HepG2 (cell line): Measurements from ENCODE around the gene EBF4. TPM values are rescaled to one million over a fixed set of nuclear protein-coding genes. Genes with fewer than 3 reads are reported as not detected.

ENCODE experiments used
- ATAC-seq: fragments of 200-7000 bp; cut with Tn5 transposase; 3 replicates; pipeline ENCODE4 v1.9.1; 2020; ENCODE audit warnings: mild to moderate bottlenecking, moderate library complexity
- BruUV-seq: library from RNA; stranded (reverse); fragments of 400-500 nt; replicated peaks from 2 replicates; lab custom pipeline; 2021; lab: Mats Ljungman, UMichigan
- CTCF ChIA-PET: fragments of 300-600 bp; formaldehyde crosslinking; extraction: SDS; loops from one replicate; lab custom pipeline; 2021; ENCODE audit warnings: low total read pairs, inconsistent platforms, low intra/inter-chr PET ratio; lab: Yijun Ruan, JAX
- POLR2A ChIA-PET: fragments of 350-600 bp; sonication (Branson Sonifier 250); formaldehyde crosslinking; loops from one replicate; lab custom pipeline; 2020; ENCODE audit warnings: antibody characterized with exemption, inconsistent platforms; lab: Yijun Ruan, JAX
- DNase-seq: peaks from one replicate; pipeline ENCODE4 v3.0.0-alpha.2; 2015; ENCODE audit warnings: low spot score
- FAIRE-seq: peaks from 3 replicates; lab custom pipeline; 2011; peaks lifted over from hg19 to GRCh38; lab: Jason Lieb, UNC
- H2AFZ ChIP-seq: one replicate; pipeline ENCODE4 v1.6.1; 2011; ENCODE audit warnings: low read length, inconsistent platforms
- H3K27ac ChIP-seq: fragments of 300-600 bp; 3 replicates; pipeline ENCODE4 v1.8.0; 2011; ENCODE audit warnings: mixed run types, mild to moderate bottlenecking, mixed read lengths, low read length, inconsistent platforms; ENCODE audit not compliant: insufficient read depth; ENCODE audit errors: extremely low read length
- H3K27me3 ChIP-seq, 2 experiments: fragments of 200-600 bp in 1 of 2; 2 replicates in 1 of 2; 3 replicates in 1 of 2; pipeline versions ENCODE4 v1.6.0 to v1.8.0; 2011; ENCODE audit warnings: low read length in 2 of 2, mild to moderate bottlenecking in 2 of 2, moderate library complexity in 2 of 2, inconsistent platforms in 1 of 2; ENCODE audit not compliant: insufficient read depth in 2 of 2, control insufficient read depth in 1 of 2
- H3K36me3 ChIP-seq, 2 experiments: fragments of 200-600 bp in 1 of 2; replicated peaks in 1 of 2; 2 replicates in 1 of 2; 3 replicates in 1 of 2; pipeline versions ENCODE4 v1.5.1 to v1.8.0; 2011; ENCODE audit warnings: low read length in 2 of 2, inconsistent platforms in 1 of 2; ENCODE audit not compliant: insufficient read depth in 2 of 2, control insufficient read depth in 1 of 2
- H3K4me1 ChIP-seq: 2 replicates; pipeline ENCODE4 v1.5.1; 2012; ENCODE audit warnings: low read length, inconsistent platforms; ENCODE audit not compliant: insufficient read depth
- H3K4me2 ChIP-seq: 2 replicates; pipeline ENCODE4 v1.6.0; 2011; ENCODE audit warnings: low read depth, low read length, inconsistent platforms
- H3K4me3 ChIP-seq, 3 experiments: fragments of 200-600 bp in 1 of 3; sonication (generic), shearing (Covaris generic) in 1 of 3; replicated peaks in 1 of 3; 2 replicates each; pipeline ENCODE4 v1.5.1; 2011 to 2016; ENCODE audit warnings: low read length in 3 of 3, inconsistent platforms in 2 of 3, low read depth in 2 of 3, mild to moderate bottlenecking in 2 of 3, control low read depth in 1 of 3, mixed read lengths in 1 of 3; ENCODE audit not compliant: insufficient read depth in 1 of 3
- H3K79me2 ChIP-seq: one replicate; pipeline ENCODE4 v1.6.1; 2011; ENCODE audit warnings: low read length, inconsistent platforms; ENCODE audit not compliant: insufficient read depth
- H3K9ac ChIP-seq: 2 replicates; pipeline ENCODE4 v1.6.0; 2011; ENCODE audit warnings: mild to moderate bottlenecking, low read depth, low read length, inconsistent platforms; ENCODE audit not compliant: insufficient read depth
- H3K9me3 ChIP-seq: 2 replicates; pipeline ENCODE4 v1.5.1; 2012; ENCODE audit warnings: mild to moderate bottlenecking, low read length
- H4K20me1 ChIP-seq: 2 replicates; pipeline ENCODE4 v1.6.0; 2011; ENCODE audit warnings: inconsistent platforms, mild to moderate bottlenecking, low read length, moderate library complexity; ENCODE audit not compliant: insufficient read depth
- BORCS8-MEF2B ChIP-seq: sonication (generic); formaldehyde crosslinking; IDR thresholded peaks from 2 replicates; pipeline ENCODE4 v1.8.0; 2022; ENCODE audit warnings: mild to moderate bottlenecking, missing genetic modification reagents
- CBX5 ChIP-seq: sonication (generic); formaldehyde crosslinking; IDR thresholded peaks from 2 replicates; pipeline ENCODE4 v1.4.0; 2020; ENCODE audit warnings: missing genetic modification reagents, borderline replicate concordance
- POLR2G ChIP-seq: fragments of 200-400 bp; formaldehyde crosslinking; IDR thresholded peaks from 2 replicates; pipeline ENCODE4 v1.6.1; 2018; ENCODE audit warnings: mild to moderate bottlenecking, low read depth, low read length, moderate library complexity
- PTBP1 ChIP-seq: fragments of 200-400 bp; formaldehyde crosslinking; IDR thresholded peaks from 2 replicates; pipeline ENCODE4 v1.6.1; 2018; ENCODE audit warnings: low read length, low read depth; ENCODE audit not compliant: poor library complexity, severe bottlenecking
- SCMH1 ChIP-seq: sonication (generic); formaldehyde crosslinking; IDR thresholded peaks from 2 replicates; pipeline ENCODE4 v1.9.0; 2021; ENCODE audit warnings: missing genetic modification reagents, mild to moderate bottlenecking, borderline replicate concordance
- ZBTB21 ChIP-seq: sonication (generic); formaldehyde crosslinking; IDR thresholded peaks from 2 replicates; pipeline ENCODE4 v1.4.0; 2020; ENCODE audit warnings: missing genetic modification reagents
- ZFP36L1 ChIP-seq: sonication (generic); formaldehyde crosslinking; IDR thresholded peaks from 2 replicates; pipeline ENCODE4 v1.8.0; 2022; ENCODE audit warnings: mild to moderate bottlenecking, missing genetic modification reagents, moderate library complexity
- ZNF484 ChIP-seq: sonication (generic); formaldehyde crosslinking; IDR thresholded peaks from 2 replicates; pipeline ENCODE4 v1.5.1; 2020; ENCODE audit warnings: mild to moderate bottlenecking, low read depth, missing genetic modification reagents, borderline replicate concordance
- ZNF547 ChIP-seq: sonication (generic); formaldehyde crosslinking; IDR thresholded peaks from 2 replicates; pipeline ENCODE4 v1.5.1; 2020; ENCODE audit warnings: mild to moderate bottlenecking, missing genetic modification reagents
- ZNF780A ChIP-seq: sonication (generic); formaldehyde crosslinking; IDR thresholded peaks from 2 replicates; pipeline ENCODE4 v1.8.0; 2022; ENCODE audit warnings: mild to moderate bottlenecking, missing genetic modification reagents, moderate library complexity
- WGBS: methylation state at CpG from one replicate; pipeline ENCODE4 v1.1.6; 2017; ENCODE audit warnings: low lambda C conversion rate; 5-methylcytosine and 5-hydroxymethylcytosine counted together
- in situ Hi-C: cut with HindIII; loops from 2 replicates; pipeline ENCODE4 v1.10.0; 2017; ENCODE audit warnings: low pct_unique_long_range_greater_than_20kb; ENCODE audit not compliant: extremely low pct_ligation_motif_present
- intact Hi-C: fragments of 100-400 bp; cut with micrococcal nuclease; formaldehyde crosslinking; loops from one replicate; pipeline ENCODE4 v1.10.0; 2022; ENCODE audit not compliant: unreplicated experiment
- polyA plus RNA-seq, 8 experiments: library from polyadenylated mRNA; depleted of rRNA in 3 of 8; stranded (reverse) in 7 of 8; unstranded in 1 of 8; fragments of >200 nt; fragmentation: Illumina TruSeq in 4 of 8; extraction: Trizol in 4 of 8; gene quantifications; 2 replicates each; pipeline versions ENCODE4 v1.2.1 to v1.2.3, GENCODE V29; 2011 to 2016; ENCODE audit warnings: low read depth in 4 of 8, missing spikeins in 1 of 8, mixed read lengths in 1 of 8; ENCODE audit not compliant: insufficient read depth in 1 of 8
- total RNA-seq, 5 experiments: library from RNA; depleted of rRNA; stranded (reverse); fragments of >200 nt; fragmentation: Illumina TruSeq; extraction: Trizol; gene quantifications; 2 replicates each; pipeline ENCODE4 v1.2.3, GENCODE V29; 2016; ENCODE audit warnings: low read depth in 1 of 5
- TF ChIP-seq, protein P1 (sequence below): sonication (generic); formaldehyde crosslinking; IDR thresholded peaks from one replicate; pipeline ENCODE4 v1.5.1; 2020; ENCODE audit warnings: mild to moderate bottlenecking, missing genetic modification reagents; ENCODE audit errors: not compliant biosample characterization
- TF ChIP-seq, protein P2 (sequence below): sonication (generic); formaldehyde crosslinking; IDR thresholded peaks from 2 replicates; pipeline ENCODE4 v1.8.0; 2022; ENCODE audit warnings: mild to moderate bottlenecking, missing genetic modification reagents
- TF ChIP-seq, protein P3 (sequence below): sonication (generic); formaldehyde crosslinking; IDR thresholded peaks from 2 replicates; pipeline ENCODE4 v1.4.0; 2020; ENCODE audit warnings: mild to moderate bottlenecking, missing genetic modification reagents

EBF4 gene
- total and polyA plus RNA-seq, 2 of the 13 experiments (the other 11 are each of a cell fraction or from before 2014, with no cell fraction given), result 0.84 to 2.2 TPM

DNA sequence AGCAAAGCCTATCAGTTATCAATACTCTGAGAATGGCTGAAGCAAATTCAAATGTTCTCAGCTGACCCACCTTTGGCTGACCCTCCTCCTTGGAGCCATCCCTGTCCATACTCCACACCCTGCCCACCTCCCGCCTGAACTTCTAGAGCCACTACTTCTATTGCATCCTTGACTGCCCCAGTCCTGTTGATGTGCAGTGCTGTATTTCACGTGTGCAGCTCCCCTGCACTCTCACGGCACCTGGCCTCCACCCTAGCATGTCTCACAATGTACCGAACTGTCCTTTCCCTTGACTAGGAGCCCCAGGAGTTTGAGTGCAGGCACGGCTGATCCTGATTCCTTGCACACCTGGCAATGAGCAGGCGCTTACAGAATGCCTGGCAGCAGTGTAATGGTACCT is 100.9 kb downstream of the EBF4 start:
- CTCF ChIA-PET, result no interaction called here
- H2AFZ ChIP-seq, result no peak overlapping the region
- H3K27ac ChIP-seq, result no peak overlapping the region
- no peak overlapping the region for H3K4me3 ChIP-seq
- POLR2A ChIA-PET, result no interaction called here
- no peaks in the 10 kb centered on the region for H4K20me1 ChIP-seq
- ATAC-seq (no peak), DNase-seq (no peak), FAIRE-seq (no peak)
- H3K9ac ChIP-seq, result no peak overlapping the region
- in situ Hi-C loops, result no loop called here
- no peaks in the 10 kb centered on the region for H3K9me3 ChIP-seq
- intact Hi-C loops, result no loop called here
- H3K27me3 ChIP-seq, result peaks cover 15 to 60% of the 10 kb centered on the region in 2 experiments
- H3K4me2 ChIP-seq, result no peak overlapping the region
- no TSS peak for BruUV-seq
- no peaks in the 10 kb centered on the region for H3K4me1 ChIP-seq
- 30% methylated on average over 6 of the region's 6 CpGs for WGBS
- H3K79me2 ChIP-seq, result no peaks in the 10 kb centered on the region
- no peak for TF ChIP-seq ZNF484
- TF ChIP-seq POLR2G, result no peak
- TF ChIP-seq BORCS8-MEF2B (CRISPR knock-in tag), result no peak
- TF ChIP-seq PTBP1, result no peak
- TF ChIP-seq ZFP36L1 (CRISPR knock-in tag), result no peak
- TF ChIP-seq, protein P1, sequence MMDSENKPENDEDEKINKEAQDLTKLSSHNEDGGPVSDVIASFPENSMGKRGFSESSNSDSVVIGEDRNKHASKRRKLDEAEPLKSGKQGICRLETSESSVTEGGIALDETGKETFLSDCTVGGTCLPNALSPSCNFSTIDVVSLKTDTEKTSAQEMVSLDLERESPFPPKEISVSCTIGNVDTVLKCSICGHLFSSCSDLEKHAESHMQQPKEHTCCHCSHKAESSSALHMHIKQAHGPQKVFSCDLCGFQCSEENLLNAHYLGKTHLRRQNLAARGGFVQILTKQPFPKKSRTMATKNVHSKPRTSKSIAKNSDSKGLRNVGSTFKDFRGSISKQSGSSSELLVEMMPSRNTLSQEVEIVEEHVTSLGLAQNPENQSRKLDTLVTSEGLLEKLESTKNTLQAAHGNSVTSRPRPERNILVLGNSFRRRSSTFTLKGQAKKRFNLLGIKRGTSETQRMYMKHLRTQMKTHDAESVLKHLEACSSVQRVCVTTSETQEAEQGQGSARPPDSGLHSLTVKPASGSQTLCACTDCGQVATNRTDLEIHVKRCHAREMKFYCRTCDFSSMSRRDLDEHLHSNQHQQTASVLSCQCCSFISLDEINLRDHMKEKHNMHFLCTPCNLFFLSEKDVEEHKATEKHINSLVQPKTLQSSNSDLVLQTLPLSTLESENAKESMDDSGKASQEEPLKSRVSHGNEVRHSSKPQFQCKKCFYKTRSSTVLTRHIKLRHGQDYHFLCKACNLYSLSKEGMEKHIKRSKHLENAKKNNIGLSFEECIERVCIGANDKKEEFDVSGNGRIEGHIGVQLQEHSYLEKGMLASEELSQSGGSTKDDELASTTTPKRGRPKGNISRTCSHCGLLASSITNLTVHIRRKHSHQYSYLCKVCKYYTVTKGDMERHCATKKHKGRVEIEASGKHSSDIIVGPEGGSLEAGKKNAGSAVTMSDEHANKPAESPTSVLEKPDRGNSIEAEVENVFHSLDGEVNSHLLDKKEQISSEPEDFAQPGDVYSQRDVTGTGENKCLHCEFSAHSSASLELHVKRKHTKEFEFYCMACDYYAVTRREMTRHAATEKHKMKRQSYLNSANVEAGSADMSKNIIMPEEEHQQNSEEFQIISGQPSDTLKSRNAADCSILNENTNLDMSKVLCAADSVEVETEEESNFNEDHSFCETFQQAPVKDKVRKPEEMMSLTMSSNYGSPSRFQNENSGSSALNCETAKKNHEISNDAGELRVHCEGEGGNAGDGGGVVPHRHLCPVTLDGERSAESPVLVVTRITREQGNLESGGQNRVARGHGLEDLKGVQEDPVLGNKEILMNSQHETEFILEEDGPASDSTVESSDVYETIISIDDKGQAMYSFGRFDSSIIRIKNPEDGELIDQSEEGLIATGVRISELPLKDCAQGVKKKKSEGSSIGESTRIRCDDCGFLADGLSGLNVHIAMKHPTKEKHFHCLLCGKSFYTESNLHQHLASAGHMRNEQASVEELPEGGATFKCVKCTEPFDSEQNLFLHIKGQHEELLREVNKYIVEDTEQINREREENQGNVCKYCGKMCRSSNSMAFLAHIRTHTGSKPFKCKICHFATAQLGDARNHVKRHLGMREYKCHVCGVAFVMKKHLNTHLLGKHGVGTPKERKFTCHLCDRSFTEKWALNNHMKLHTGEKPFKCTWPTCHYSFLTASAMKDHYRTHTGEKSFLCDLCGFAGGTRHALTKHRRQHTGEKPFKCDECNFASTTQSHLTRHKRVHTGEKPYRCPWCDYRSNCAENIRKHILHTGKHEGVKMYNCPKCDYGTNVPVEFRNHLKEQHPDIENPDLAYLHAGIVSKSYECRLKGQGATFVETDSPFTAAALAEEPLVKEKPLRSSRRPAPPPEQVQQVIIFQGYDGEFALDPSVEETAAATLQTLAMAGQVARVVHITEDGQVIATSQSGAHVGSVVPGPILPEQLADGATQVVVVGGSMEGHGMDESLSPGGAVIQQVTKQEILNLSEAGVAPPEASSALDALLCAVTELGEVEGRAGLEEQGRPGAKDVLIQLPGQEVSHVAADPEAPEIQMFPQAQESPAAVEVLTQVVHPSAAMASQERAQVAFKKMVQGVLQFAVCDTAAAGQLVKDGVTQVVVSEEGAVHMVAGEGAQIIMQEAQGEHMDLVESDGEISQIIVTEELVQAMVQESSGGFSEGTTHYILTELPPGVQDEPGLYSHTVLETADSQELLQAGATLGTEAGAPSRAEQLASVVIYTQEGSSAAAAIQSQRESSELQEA (CRISPR knock-in tag), result no peak
- no peak for TF ChIP-seq ZNF547 (CRISPR knock-in tag)
- TF ChIP-seq, protein P2, sequence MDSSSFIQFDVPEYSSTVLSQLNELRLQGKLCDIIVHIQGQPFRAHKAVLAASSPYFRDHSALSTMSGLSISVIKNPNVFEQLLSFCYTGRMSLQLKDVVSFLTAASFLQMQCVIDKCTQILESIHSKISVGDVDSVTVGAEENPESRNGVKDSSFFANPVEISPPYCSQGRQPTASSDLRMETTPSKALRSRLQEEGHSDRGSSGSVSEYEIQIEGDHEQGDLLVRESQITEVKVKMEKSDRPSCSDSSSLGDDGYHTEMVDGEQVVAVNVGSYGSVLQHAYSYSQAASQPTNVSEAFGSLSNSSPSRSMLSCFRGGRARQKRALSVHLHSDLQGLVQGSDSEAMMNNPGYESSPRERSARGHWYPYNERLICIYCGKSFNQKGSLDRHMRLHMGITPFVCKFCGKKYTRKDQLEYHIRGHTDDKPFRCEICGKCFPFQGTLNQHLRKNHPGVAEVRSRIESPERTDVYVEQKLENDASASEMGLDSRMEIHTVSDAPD (CRISPR knock-in tag), result no peak
- TF ChIP-seq ZNF780A, result no peak
- no peak for TF ChIP-seq SCMH1 (CRISPR knock-in tag)
- TF ChIP-seq CBX5, result no peak
- TF ChIP-seq, protein P3, sequence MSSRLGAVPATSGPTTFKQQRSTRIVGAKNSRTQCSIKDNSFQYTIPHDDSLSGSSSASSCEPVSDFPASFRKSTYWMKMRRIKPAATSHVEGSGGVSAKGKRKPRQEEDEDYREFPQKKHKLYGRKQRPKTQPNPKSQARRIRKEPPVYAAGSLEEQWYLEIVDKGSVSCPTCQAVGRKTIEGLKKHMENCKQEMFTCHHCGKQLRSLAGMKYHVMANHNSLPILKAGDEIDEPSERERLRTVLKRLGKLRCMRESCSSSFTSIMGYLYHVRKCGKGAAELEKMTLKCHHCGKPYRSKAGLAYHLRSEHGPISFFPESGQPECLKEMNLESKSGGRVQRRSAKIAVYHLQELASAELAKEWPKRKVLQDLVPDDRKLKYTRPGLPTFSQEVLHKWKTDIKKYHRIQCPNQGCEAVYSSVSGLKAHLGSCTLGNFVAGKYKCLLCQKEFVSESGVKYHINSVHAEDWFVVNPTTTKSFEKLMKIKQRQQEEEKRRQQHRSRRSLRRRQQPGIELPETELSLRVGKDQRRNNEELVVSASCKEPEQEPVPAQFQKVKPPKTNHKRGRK (CRISPR knock-in tag), result no peak
- no peak for TF ChIP-seq ZBTB21 (CRISPR knock-in tag)
- no peaks in the 10 kb centered on the region for H3K36me3 ChIP-seq
